ENCODE data around the gene FCSK.

- TF ChIP-seq EGR1 (IDR thresholded peaks at IDR 0.05; ENCODE audit: borderline replicate concordance, low read depth, low read length) (no peak), CTCF (IDR thresholded peaks at IDR 0.05; ENCODE audit: control extremely low read depth in 1 of 3, insufficient read depth in 1 of 3, low read depth in 1 of 3, low read length in 3 of 3) (no peak), SIX5 (IDR thresholded peaks at IDR 0.05; ENCODE audit: low read depth, low read length) (no peak), POLR2A (IDR thresholded peaks at IDR 0.05; ENCODE audit: control extremely low read depth in 1 of 2, low read depth in 2 of 2, low read length in 2 of 2) (peak; percentile 22 to 30; a peak in 2 of 3 replicates)
These were observed 538 bp upstream of the FCSK start for GRCh38 chr16:70453892-70454221.
